Measurements from ENCODE around the gene KCNQ1.

The KCNQ1 gene

DNA sequence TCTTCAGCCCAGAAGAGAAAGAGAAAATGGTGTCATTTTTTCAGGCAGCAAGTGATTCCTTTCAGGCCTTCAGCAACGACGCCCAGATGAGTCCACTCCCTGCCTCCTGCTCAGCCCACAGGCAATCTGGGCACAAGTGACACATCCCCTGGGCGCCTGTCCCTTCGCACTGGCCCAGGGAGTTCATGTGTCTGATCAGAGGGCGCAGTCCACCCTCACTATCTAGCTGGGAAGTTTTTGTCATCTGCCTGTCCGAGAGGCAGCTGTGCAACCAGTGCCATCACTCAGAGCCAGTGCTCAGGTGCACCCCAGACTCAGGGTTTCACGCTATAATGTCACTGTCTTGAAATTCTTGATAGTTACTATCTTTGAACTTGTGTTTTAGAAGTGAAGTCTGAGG, 256.4 kb downstream of the KCNQ1 start:
- peak overlapping the region; percentile 81 for H3K27ac ChIP-seq (ENCODE audit: low read depth, low read length, severe bottlenecking)
- no peak overlapping the region for H3K4me3 ChIP-seq (ENCODE audit: extremely low read depth, insufficient read depth, low read length, poor library complexity, severe bottlenecking)
- 80 to 83% methylated on average over 7 of the region's 7 CpGs for WGBS, 2 experiments (ENCODE audit: insufficient coverage in 2 of 2)
- H3K4me1 ChIP-seq (ENCODE audit: control insufficient read depth, insufficient read depth, low read length, poor library complexity, severe bottlenecking) = peaks cover 14% of the 10 kb centered on the region
- peaks cover 4% of the 10 kb centered on the region for H3K36me3 ChIP-seq (ENCODE audit: control insufficient read depth, insufficient read depth, low read length)
- H3K9me3 ChIP-seq (ENCODE audit: control insufficient read depth, low read length) = peaks cover 2% of the 10 kb centered on the region

DNA sequence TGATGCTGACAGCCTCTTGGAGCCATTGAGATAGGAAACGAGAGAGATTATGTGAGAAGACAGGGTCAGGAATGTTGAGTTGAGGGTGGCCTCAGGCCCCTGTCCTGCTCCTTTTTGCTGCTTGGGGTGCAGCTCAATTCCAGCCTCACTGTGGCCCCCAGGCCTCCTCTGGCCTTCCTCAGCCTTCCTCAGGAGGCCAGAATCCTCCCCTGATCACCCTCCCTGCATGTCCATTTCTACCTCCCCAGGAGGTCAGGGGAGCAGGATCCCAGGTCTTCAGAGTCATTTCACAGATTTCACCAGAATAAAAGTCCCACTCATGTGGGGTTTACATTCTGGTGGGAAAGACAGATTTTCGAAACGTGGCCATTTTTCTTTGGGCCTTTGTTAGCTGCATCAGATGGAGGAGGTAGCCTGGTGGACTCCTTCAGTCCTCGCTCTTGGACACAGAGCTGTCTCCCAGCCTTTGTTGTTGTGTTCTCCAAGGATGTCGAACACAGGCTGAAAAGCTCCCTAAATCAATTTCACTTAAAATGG, 257.2 kb downstream of the KCNQ1 start:
- peaks cover 11% of the 10 kb centered on the region for H3K4me1 ChIP-seq (ENCODE audit: control insufficient read depth, insufficient read depth, low read length, poor library complexity, severe bottlenecking)
- no peak overlapping the region for H3K27ac ChIP-seq (ENCODE audit: low read depth, low read length, severe bottlenecking)
- H3K36me3 ChIP-seq (ENCODE audit: control insufficient read depth, insufficient read depth, low read length) = no peaks in the 10 kb centered on the region
- WGBS, 2 experiments (ENCODE audit: insufficient coverage in 2 of 2) = 87 to 97% methylated on average over 3 to 4 of the region's 5 CpGs
- H3K4me3 ChIP-seq (ENCODE audit: extremely low read depth, insufficient read depth, low read length, poor library complexity, severe bottlenecking) = no peak overlapping the region
- H3K9me3 ChIP-seq (ENCODE audit: control insufficient read depth, low read length) = peaks cover 9% of the 10 kb centered on the region

- H3K4me1 ChIP-seq (ENCODE audit: control insufficient read depth, insufficient read depth, low read length, poor library complexity, severe bottlenecking) = peaks cover 11% of the 10 kb centered on the region
- 81 to 88% methylated on average over 12 of the region's 17 CpGs for WGBS, 2 experiments (ENCODE audit: insufficient coverage in 2 of 2)
- no peak overlapping the region for H3K4me3 ChIP-seq (ENCODE audit: extremely low read depth, insufficient read depth, low read length, poor library complexity, severe bottlenecking)
- H3K36me3 ChIP-seq (ENCODE audit: control insufficient read depth, insufficient read depth, low read length) = no peaks in the 10 kb centered on the region
- H3K27ac ChIP-seq (ENCODE audit: low read depth, low read length, severe bottlenecking) = no peak overlapping the region
- H3K9me3 ChIP-seq (ENCODE audit: control insufficient read depth, low read length) = peaks cover 9% of the 10 kb centered on the region
Observed at GRCh38 chr11:2702771-2703362, 258.1 kb downstream of the KCNQ1 start.

DNA sequence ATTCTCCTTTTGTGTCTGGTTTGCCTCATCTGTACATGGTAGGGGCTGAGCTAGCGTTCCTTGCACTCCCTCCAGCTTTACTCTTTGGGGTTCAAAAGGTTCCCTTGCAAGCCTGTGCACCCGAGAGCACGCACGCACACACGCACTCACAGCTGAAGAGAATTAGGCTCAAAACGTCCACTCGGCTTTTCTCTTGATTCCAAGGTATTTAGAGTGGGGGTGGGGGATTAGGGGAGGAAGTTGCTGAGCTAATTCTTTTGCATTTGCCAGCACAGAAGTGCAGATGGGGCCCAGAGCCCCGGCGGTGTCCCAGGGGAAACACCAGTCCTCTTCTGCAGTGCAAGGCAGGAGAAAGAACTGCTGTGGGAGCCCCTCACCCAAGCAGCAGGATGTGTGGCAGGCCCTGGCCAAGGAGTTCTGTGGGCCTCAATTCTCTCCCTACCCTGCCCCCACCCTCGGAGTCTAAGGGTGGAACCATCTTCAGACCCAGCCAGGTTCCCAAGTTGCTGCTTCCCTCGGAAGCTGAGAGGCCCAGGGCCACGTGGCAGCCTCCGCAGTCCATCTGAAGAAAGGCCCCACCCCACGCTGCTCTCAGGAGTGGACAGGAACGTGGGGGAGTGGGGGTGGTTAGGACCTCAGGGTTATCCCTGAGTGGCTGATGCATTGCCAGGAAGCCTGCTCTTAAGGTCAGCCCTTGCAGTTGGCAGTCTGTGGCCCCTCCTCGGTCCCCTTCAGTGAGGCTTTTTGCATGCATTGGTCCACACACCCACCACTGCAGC, 258.7 kb downstream of the KCNQ1 start:
- Histone ChIP-seq H3K4me3 (ENCODE audit: extremely low read depth, insufficient read depth, low read length, poor library complexity, severe bottlenecking) (no peak overlapping the region), H3K27ac (ENCODE audit: low read depth, low read length, severe bottlenecking) (no peak overlapping the region), H3K9me3 (ENCODE audit: control insufficient read depth, low read length) (peaks cover 9% of the 10 kb centered on the region), H3K4me1 (ENCODE audit: control insufficient read depth, insufficient read depth, low read length, poor library complexity, severe bottlenecking) (peaks cover 11% of the 10 kb centered on the region), H3K36me3 (ENCODE audit: control insufficient read depth, insufficient read depth, low read length) (no peaks in the 10 kb centered on the region)
- WGBS, 2 experiments (ENCODE audit: insufficient coverage in 2 of 2) = 59 to 66% methylated on average over 15 to 16 of the region's 16 CpGs

GRCh38 chr11:2704356-2704755, 259.5 kb downstream of the KCNQ1 start:
- H3K4me1 ChIP-seq (ENCODE audit: control insufficient read depth, insufficient read depth, low read length, poor library complexity, severe bottlenecking) = peaks cover 11% of the 10 kb centered on the region
- H3K36me3 ChIP-seq (ENCODE audit: control insufficient read depth, insufficient read depth, low read length) = no peaks in the 10 kb centered on the region
- peaks cover 9% of the 10 kb centered on the region for H3K9me3 ChIP-seq (ENCODE audit: control insufficient read depth, low read length)
- H3K27ac ChIP-seq (ENCODE audit: low read depth, low read length, severe bottlenecking) = no peak overlapping the region
- WGBS, 2 experiments (ENCODE audit: insufficient coverage in 2 of 2) = 89 to 98% methylated on average over 4 to 5 of the region's 6 CpGs
- H3K4me3 ChIP-seq (ENCODE audit: extremely low read depth, insufficient read depth, low read length, poor library complexity, severe bottlenecking) = no peak overlapping the region

- Histone ChIP-seq H3K4me1 (ENCODE audit: control insufficient read depth, insufficient read depth, low read length, poor library complexity, severe bottlenecking) (peaks cover 11% of the 10 kb centered on the region), H3K4me3 (ENCODE audit: extremely low read depth, insufficient read depth, low read length, poor library complexity, severe bottlenecking) (no peak overlapping the region), H3K9me3 (ENCODE audit: control insufficient read depth, low read length) (peaks cover 9% of the 10 kb centered on the region), H3K36me3 (ENCODE audit: control insufficient read depth, insufficient read depth, low read length) (no peaks in the 10 kb centered on the region), H3K27ac (ENCODE audit: low read depth, low read length, severe bottlenecking) (no peak overlapping the region)
- WGBS, 2 experiments (ENCODE audit: insufficient coverage in 2 of 2) = 93 to 94% methylated on average over 7 of the region's 14 CpGs
Observed at GRCh38 chr11:2704896-2705606, 260.2 kb downstream of the KCNQ1 start.

DNA sequence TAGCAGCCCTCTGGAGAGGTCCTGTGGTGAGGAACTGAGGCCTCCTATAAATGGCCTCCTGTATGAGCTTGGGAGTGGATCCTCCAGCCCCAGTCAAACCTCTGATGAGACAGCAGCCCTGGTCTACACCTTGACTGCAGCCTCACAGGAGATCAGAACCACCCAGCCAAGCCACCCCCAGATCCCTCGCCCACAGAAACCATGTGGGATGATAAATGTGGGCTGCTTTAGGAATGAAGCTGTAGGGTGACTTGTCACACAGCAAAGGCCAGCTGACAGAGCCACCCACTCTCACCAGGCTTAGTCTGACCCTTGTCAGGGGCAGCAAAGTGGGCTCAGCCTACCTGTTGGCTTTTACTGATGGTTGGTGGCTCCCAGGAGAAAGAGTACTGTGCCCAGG, 261.5 kb downstream of the KCNQ1 start:
- Histone ChIP-seq H3K27ac (ENCODE audit: low read depth, low read length, severe bottlenecking) (no peak overlapping the region), H3K4me1 (ENCODE audit: control insufficient read depth, insufficient read depth, low read length, poor library complexity, severe bottlenecking) (peaks cover 7% of the 10 kb centered on the region)
- no CpG with 5 or more reads among the region's 1 CpG for WGBS, 2 experiments (ENCODE audit: insufficient coverage in 2 of 2)

DNA sequence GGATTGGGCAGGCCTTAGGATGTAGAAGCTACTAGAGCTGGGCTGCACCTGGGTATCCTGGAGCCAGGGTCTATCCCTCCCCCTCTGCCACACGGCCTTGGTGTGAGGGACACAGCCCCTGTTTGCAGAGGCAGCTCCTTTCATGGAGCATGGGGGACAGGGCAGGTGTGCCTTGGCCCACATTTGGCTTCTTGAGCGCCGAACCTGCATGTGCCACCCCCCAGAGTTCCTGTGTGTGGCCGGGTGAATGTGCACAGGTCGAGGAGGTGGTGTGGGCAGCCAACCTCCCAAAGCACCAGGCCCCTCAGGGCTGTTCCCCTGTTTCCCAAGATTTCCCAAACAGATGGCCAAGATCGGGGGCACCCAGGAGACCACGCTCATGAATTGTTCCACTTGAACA, 262.9 kb downstream of the KCNQ1 start:
- Histone ChIP-seq H3K4me1 (ENCODE audit: control insufficient read depth, insufficient read depth, low read length, poor library complexity, severe bottlenecking) (peaks cover 7% of the 10 kb centered on the region), H3K4me3 (ENCODE audit: extremely low read depth, insufficient read depth, low read length, poor library complexity, severe bottlenecking) (no peak overlapping the region), H3K27ac (ENCODE audit: low read depth, low read length, severe bottlenecking) (no peak overlapping the region), H3K9me3 (ENCODE audit: control insufficient read depth, low read length) (peaks cover 19% of the 10 kb centered on the region), H3K36me3 (ENCODE audit: control insufficient read depth, insufficient read depth, low read length) (no peaks in the 10 kb centered on the region)
- 91 to 97% methylated on average over 5 to 7 of the region's 7 CpGs for WGBS, 2 experiments (ENCODE audit: insufficient coverage in 2 of 2)

More for the DNA sequence above, 261.5 kb downstream of the KCNQ1 start:
- no peaks in the 10 kb centered on the region for H3K36me3 ChIP-seq (ENCODE audit: control insufficient read depth, insufficient read depth, low read length)
- no peak overlapping the region for H3K4me3 ChIP-seq (ENCODE audit: extremely low read depth, insufficient read depth, low read length, poor library complexity, severe bottlenecking)
- H3K9me3 ChIP-seq (ENCODE audit: control insufficient read depth, low read length) = peaks cover 19% of the 10 kb centered on the region

GRCh38 chr11:2708151-2708581, 263.4 kb downstream of the KCNQ1 start:
- peaks cover 7% of the 10 kb centered on the region for H3K4me1 ChIP-seq (ENCODE audit: control insufficient read depth, insufficient read depth, low read length, poor library complexity, severe bottlenecking)
- H3K36me3 ChIP-seq (ENCODE audit: control insufficient read depth, insufficient read depth, low read length) = no peaks in the 10 kb centered on the region
- no peak overlapping the region for H3K4me3 ChIP-seq (ENCODE audit: extremely low read depth, insufficient read depth, low read length, poor library complexity, severe bottlenecking)
- H3K9me3 ChIP-seq (ENCODE audit: control insufficient read depth, low read length) = peaks cover 19% of the 10 kb centered on the region
- 78 to 83% methylated on average over 9 to 11 of the region's 11 CpGs for WGBS, 2 experiments (ENCODE audit: insufficient coverage in 2 of 2)
- H3K27ac ChIP-seq (ENCODE audit: low read depth, low read length, severe bottlenecking) = no peak overlapping the region

DNA sequence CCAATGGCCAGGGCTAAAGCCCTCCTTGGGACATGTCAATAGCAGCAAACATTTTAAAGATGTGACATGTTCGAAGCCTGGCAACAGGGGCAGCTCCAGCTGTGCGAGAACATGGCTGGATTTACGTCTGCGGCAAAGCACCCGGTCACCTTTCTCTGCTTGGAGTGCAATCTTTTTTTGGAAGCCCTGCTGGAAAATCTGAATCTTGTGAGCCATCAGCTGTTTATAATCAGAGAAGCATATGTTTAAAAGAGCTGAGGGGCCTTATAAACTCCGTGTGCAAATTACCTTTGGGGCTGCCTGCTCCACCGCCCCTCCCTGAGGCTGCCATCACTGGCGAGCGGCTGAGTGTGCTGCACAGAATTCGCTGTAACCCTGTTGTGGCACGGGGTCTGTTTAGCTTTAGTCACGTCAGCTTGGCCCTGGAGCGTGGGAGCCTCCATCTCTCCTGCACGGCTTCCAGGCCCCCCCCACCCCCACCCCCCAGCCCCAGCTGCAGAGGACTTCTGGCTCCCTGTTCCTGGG, 264.0 kb downstream of the KCNQ1 start:
- H3K27ac ChIP-seq (ENCODE audit: low read depth, low read length, severe bottlenecking) = peak overlapping the region; percentile 57
- WGBS, 2 experiments (ENCODE audit: insufficient coverage in 2 of 2) = 84 to 92% methylated on average over 10 to 11 of the region's 14 CpGs
- peaks cover 19% of the 10 kb centered on the region for H3K9me3 ChIP-seq (ENCODE audit: control insufficient read depth, low read length)
- no peak overlapping the region for H3K4me3 ChIP-seq (ENCODE audit: extremely low read depth, insufficient read depth, low read length, poor library complexity, severe bottlenecking)
- no peaks in the 10 kb centered on the region for H3K36me3 ChIP-seq (ENCODE audit: control insufficient read depth, insufficient read depth, low read length)
- H3K4me1 ChIP-seq (ENCODE audit: control insufficient read depth, insufficient read depth, low read length, poor library complexity, severe bottlenecking) = peaks cover under 1% of the 10 kb centered on the region

All from mesodermal cell (in vitro differentiated cells).